Neuron (in vitro differentiated cells): Measurements from ENCODE around the gene SLC22A2.
"Not testable (repeated sequence)": the region's sequence is repeated elsewhere in the genome, so short reads cannot be mapped to it uniquely, and the experiment has no call there.

Experiments used
- H2AFZ ChIP-seq: one replicate; pipeline ENCODE4 v1.6.1; 2013; ENCODE audit warnings: low read depth, mild to moderate bottlenecking, inconsistent platforms, low read length, moderate library complexity
- H3K27me3 ChIP-seq: one replicate; pipeline ENCODE4 v1.6.1; 2013; ENCODE audit warnings: low read length; ENCODE audit not compliant: insufficient read depth
- H3K36me3 ChIP-seq: one replicate; pipeline ENCODE4 v1.6.1; 2013; ENCODE audit warnings: low read length; ENCODE audit not compliant: insufficient read depth
- H3K4me1 ChIP-seq: one replicate; pipeline ENCODE4 v1.6.1; 2013; ENCODE audit warnings: low read length; ENCODE audit not compliant: insufficient read depth
- H3K4me3 ChIP-seq: 2 replicates; pipeline ENCODE4 v1.5.1; 2013; ENCODE audit warnings: mild to moderate bottlenecking, low read length, moderate library complexity
- H3K9me3 ChIP-seq: one replicate; pipeline ENCODE4 v1.6.1; 2013; ENCODE audit warnings: low read length

Gene SLC22A2

GRCh38 chr6:160233950-160234640 is 24.5 kb downstream of the SLC22A2 start:
- H3K36me3 ChIP-seq, H2AFZ ChIP-seq, H3K4me3 ChIP-seq, H3K4me1 ChIP-seq, H3K27me3 ChIP-seq, H3K9me3 ChIP-seq: not testable (repeated sequence)

GRCh38 chr6:160227769-160228161 is 30.9 kb downstream of the SLC22A2 start:
- no peak overlapping the region for H2AFZ ChIP-seq
- no peaks in the 10 kb centered on the region for H3K4me1 ChIP-seq
- H3K27me3 ChIP-seq = no peaks in the 10 kb centered on the region
- H3K9me3 ChIP-seq = no peaks in the 10 kb centered on the region
- no peak overlapping the region for H3K4me3 ChIP-seq
- H3K36me3 ChIP-seq = no peaks in the 10 kb centered on the region

GRCh38 chr6:160227038-160227768 is 31.4 kb downstream of the SLC22A2 start:
- H2AFZ ChIP-seq = no peak overlapping the region
- no peaks in the 10 kb centered on the region for H3K9me3 ChIP-seq
- no peaks in the 10 kb centered on the region for H3K27me3 ChIP-seq
- H3K4me3 ChIP-seq = no peak overlapping the region
- no peaks in the 10 kb centered on the region for H3K36me3 ChIP-seq
- no peaks in the 10 kb centered on the region for H3K4me1 ChIP-seq

GRCh38 chr6:160226118-160226591 is 32.5 kb downstream of the SLC22A2 start:
- no peaks in the 10 kb centered on the region for H3K9me3 ChIP-seq
- no peaks in the 10 kb centered on the region for H3K27me3 ChIP-seq
- H3K4me1 ChIP-seq = no peaks in the 10 kb centered on the region
- H3K36me3 ChIP-seq = no peaks in the 10 kb centered on the region
- H2AFZ ChIP-seq = no peak overlapping the region
- H3K4me3 ChIP-seq = no peak overlapping the region

- Histone ChIP-seq H3K4me1 (no peaks in the 10 kb centered on the region), H3K36me3 (no peaks in the 10 kb centered on the region), H3K9me3 (no peaks in the 10 kb centered on the region), H3K4me3 (no peak overlapping the region), H2AFZ (no peak overlapping the region), H3K27me3 (no peaks in the 10 kb centered on the region)
Observed at GRCh38 chr6:160224639-160225237, 33.9 kb downstream of the SLC22A2 start.

- Histone ChIP-seq H3K27me3 (no peaks in the 10 kb centered on the region), H3K4me3 (no peak overlapping the region), H2AFZ (no peak overlapping the region), H3K36me3 (no peaks in the 10 kb centered on the region), H3K4me1 (no peaks in the 10 kb centered on the region), H3K9me3 (no peaks in the 10 kb centered on the region)
Observed at GRCh38 chr6:160222491-160222890, 36.1 kb downstream of the SLC22A2 start.

- Histone ChIP-seq H3K36me3 (no peaks in the 10 kb centered on the region), H3K4me1 (no peaks in the 10 kb centered on the region), H3K4me3 (no peak overlapping the region), H2AFZ (no peak overlapping the region), H3K27me3 (no peaks in the 10 kb centered on the region), H3K9me3 (no peaks in the 10 kb centered on the region)
Observed at GRCh38 chr6:160221918-160222317, 36.7 kb downstream of the SLC22A2 start.

GRCh38 chr6:160221423-160221822 is 37.2 kb downstream of the SLC22A2 start:
- H2AFZ ChIP-seq = no peak overlapping the region
- H3K9me3 ChIP-seq = no peaks in the 10 kb centered on the region
- no peaks in the 10 kb centered on the region for H3K36me3 ChIP-seq
- no peaks in the 10 kb centered on the region for H3K4me1 ChIP-seq
- no peak overlapping the region for H3K4me3 ChIP-seq
- no peaks in the 10 kb centered on the region for H3K27me3 ChIP-seq

- Histone ChIP-seq H3K4me3 (no peak overlapping the region), H2AFZ (no peak overlapping the region), H3K36me3 (no peaks in the 10 kb centered on the region)
Observed at GRCh38 chr6:160218810-160219209, 39.8 kb downstream of the SLC22A2 start.

GRCh38 chr6:160217863-160218262 is 40.8 kb downstream of the SLC22A2 start:
- Histone ChIP-seq H3K4me1 (no peaks in the 10 kb centered on the region), H3K27me3 (no peaks in the 10 kb centered on the region), H3K9me3 (no peaks in the 10 kb centered on the region), H3K36me3 (no peaks in the 10 kb centered on the region), H3K4me3 (no peak overlapping the region), H2AFZ (no peak overlapping the region)

More at GRCh38 chr6:160218810-160219209, 39.8 kb downstream of the SLC22A2 start:
- H3K4me1 ChIP-seq = no peaks in the 10 kb centered on the region
- H3K27me3 ChIP-seq = no peaks in the 10 kb centered on the region
- H3K9me3 ChIP-seq = no peaks in the 10 kb centered on the region

- Histone ChIP-seq H3K36me3 (no peaks in the 10 kb centered on the region), H2AFZ (no peak overlapping the region), H3K9me3 (no peaks in the 10 kb centered on the region), H3K27me3 (no peaks in the 10 kb centered on the region), H3K4me3 (no peak overlapping the region), H3K4me1 (no peaks in the 10 kb centered on the region)
Observed at GRCh38 chr6:160217073-160217472, 41.5 kb downstream of the SLC22A2 start.

GRCh38 chr6:160215232-160215631 is 43.4 kb downstream of the SLC22A2 start:
- Histone ChIP-seq H2AFZ (no peak overlapping the region), H3K36me3 (no peaks in the 10 kb centered on the region), H3K4me3 (no peak overlapping the region), H3K27me3 (no peaks in the 10 kb centered on the region), H3K9me3 (no peaks in the 10 kb centered on the region), H3K4me1 (no peaks in the 10 kb centered on the region)

GRCh38 chr6:160207618-160208017 is 51.0 kb downstream of the SLC22A2 start:
- H3K27me3 ChIP-seq = no peaks in the 10 kb centered on the region
- H3K36me3 ChIP-seq = no peaks in the 10 kb centered on the region
- no peaks in the 10 kb centered on the region for H3K4me1 ChIP-seq
- H3K9me3 ChIP-seq = no peaks in the 10 kb centered on the region
- no peak overlapping the region for H3K4me3 ChIP-seq
- H2AFZ ChIP-seq = no peak overlapping the region
